HCT116 (cell line): ENCODE results near the gene HYCC2. TPM values are rescaled to one million over a fixed set of nuclear protein-coding genes. Genes with fewer than 3 reads are reported as not detected.

Experiments
- CBX3 ChIP-seq: IDR thresholded peaks from 2 replicates; pipeline ENCODE4 v1.6.1; 2012; ENCODE audit warnings: low read depth
- EGR1 ChIP-seq: IDR thresholded peaks from 2 replicates; pipeline ENCODE4 v1.6.1; 2012; ENCODE audit warnings: low read depth
- JUND ChIP-seq: IDR thresholded peaks from 2 replicates; pipeline ENCODE4 v1.6.1; 2012
- SIN3A ChIP-seq: IDR thresholded peaks from 2 replicates; pipeline ENCODE4 v1.6.1; 2012; ENCODE audit warnings: low read depth
- YY1 ChIP-seq: IDR thresholded peaks from 2 replicates; pipeline ENCODE4 v1.6.1; 2011; ENCODE audit warnings: low read length, low read depth, moderate library complexity, mild to moderate bottlenecking; ENCODE audit not compliant: insufficient replicate concordance; ENCODE audit errors: extremely low read depth
- total RNA-seq: library from RNA; stranded (reverse); gene quantifications from one replicate; pipeline ENCODE4 v1.2.1, GENCODE V29; 2021; ENCODE audit not compliant: unreplicated experiment
- TF ChIP-seq, protein P1 (sequence below): IDR thresholded peaks from 2 replicates; pipeline ENCODE4 v1.6.1; 2012; ENCODE audit warnings: low read depth
- TF ChIP-seq, protein P2 (sequence below), 3 experiments: fragments of 200-600 bp in 1 of 3; sonication (generic) in 1 of 3; IDR thresholded peaks in 2 of 3; conservative IDR thresholded peaks in 1 of 3; 2 replicates each; pipeline ENCODE4 v1.5.1; 2012 to 2017; ENCODE audit warnings: low read depth in 2 of 3, low read length in 2 of 3, antibody characterized with exemption in 1 of 3, borderline replicate concordance in 1 of 3, control low read depth in 1 of 3, mild to moderate bottlenecking in 1 of 3, mixed read lengths in 1 of 3, mixed run types in 1 of 3, moderate library complexity in 1 of 3; ENCODE audit not compliant: insufficient read depth in 1 of 3

Gene HYCC2
- total RNA-seq, 1 experiment from 2014 or later, result 9.9 TPM

DNA sequence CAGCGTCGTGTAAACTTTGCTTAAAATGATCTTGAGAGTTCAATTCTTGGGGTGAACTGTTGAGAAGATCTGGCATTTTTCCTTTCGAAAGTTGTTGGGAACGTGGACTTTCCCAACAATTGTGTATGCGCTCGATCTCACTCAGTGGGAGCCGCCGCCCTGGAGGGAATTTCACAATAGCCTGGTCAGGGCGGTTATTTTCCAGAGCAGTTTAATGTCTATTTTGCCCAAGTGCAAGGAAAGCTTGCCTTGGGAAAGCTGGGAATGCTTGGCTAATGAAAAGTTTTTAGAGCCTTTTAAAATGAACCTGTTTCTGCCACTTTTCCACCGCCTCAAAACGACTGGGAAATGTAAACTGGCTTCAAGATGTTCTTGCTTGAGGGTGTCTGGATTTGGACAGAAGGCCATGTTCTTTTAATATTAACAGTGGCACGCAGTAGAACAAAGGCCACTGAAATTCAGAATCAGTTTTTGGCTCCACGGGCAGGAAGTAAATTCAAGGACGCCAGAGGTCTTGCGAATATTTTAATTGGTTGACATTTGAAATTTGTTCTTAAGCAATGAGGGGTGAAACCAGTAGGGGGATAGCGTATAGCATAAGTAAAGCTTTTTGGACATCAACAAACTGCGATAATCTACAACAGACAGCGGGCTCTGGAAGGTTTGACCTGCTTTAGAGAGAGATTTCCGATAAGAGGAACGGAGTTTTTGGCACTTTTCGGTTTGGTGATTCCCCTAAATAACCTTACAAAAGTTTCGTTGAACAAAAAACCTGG is 45.7 kb upstream of the HYCC2 start (continued):
- no peak for TF ChIP-seq YY1
- no peak for TF ChIP-seq JUND
- TF ChIP-seq, protein P1, sequence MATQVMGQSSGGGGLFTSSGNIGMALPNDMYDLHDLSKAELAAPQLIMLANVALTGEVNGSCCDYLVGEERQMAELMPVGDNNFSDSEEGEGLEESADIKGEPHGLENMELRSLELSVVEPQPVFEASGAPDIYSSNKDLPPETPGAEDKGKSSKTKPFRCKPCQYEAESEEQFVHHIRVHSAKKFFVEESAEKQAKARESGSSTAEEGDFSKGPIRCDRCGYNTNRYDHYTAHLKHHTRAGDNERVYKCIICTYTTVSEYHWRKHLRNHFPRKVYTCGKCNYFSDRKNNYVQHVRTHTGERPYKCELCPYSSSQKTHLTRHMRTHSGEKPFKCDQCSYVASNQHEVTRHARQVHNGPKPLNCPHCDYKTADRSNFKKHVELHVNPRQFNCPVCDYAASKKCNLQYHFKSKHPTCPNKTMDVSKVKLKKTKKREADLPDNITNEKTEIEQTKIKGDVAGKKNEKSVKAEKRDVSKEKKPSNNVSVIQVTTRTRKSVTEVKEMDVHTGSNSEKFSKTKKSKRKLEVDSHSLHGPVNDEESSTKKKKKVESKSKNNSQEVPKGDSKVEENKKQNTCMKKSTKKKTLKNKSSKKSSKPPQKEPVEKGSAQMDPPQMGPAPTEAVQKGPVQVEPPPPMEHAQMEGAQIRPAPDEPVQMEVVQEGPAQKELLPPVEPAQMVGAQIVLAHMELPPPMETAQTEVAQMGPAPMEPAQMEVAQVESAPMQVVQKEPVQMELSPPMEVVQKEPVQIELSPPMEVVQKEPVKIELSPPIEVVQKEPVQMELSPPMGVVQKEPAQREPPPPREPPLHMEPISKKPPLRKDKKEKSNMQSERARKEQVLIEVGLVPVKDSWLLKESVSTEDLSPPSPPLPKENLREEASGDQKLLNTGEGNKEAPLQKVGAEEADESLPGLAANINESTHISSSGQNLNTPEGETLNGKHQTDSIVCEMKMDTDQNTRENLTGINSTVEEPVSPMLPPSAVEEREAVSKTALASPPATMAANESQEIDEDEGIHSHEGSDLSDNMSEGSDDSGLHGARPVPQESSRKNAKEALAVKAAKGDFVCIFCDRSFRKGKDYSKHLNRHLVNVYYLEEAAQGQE, result no peak
- no peak for TF ChIP-seq CBX3
- no peak for TF ChIP-seq EGR1
- TF ChIP-seq SIN3A, result 0 out of 2 replicates have a peak, but pooled peaks have one; percentile 17
- TF ChIP-seq, protein P2, sequence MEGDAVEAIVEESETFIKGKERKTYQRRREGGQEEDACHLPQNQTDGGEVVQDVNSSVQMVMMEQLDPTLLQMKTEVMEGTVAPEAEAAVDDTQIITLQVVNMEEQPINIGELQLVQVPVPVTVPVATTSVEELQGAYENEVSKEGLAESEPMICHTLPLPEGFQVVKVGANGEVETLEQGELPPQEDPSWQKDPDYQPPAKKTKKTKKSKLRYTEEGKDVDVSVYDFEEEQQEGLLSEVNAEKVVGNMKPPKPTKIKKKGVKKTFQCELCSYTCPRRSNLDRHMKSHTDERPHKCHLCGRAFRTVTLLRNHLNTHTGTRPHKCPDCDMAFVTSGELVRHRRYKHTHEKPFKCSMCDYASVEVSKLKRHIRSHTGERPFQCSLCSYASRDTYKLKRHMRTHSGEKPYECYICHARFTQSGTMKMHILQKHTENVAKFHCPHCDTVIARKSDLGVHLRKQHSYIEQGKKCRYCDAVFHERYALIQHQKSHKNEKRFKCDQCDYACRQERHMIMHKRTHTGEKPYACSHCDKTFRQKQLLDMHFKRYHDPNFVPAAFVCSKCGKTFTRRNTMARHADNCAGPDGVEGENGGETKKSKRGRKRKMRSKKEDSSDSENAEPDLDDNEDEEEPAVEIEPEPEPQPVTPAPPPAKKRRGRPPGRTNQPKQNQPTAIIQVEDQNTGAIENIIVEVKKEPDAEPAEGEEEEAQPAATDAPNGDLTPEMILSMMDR (IDR thresholded peaks at IDR 0.05 in 2 of 3, conservative IDR thresholded peaks at IDR 0.05 in 1 of 3; ENCODE audit: borderline replicate concordance in 1 of 3, insufficient read depth in 1 of 3, low read depth in 2 of 3, low read length in 2 of 3), result peak in 2 of 3 experiments; percentile 34 to 37; a peak in 4 of 6 replicates
